ENCODE results near the gene NUDT14. TPM values are rescaled to one million over a fixed set of nuclear protein-coding genes. Genes with fewer than 3 reads are reported as not detected.

The NUDT14 gene
- total RNA-seq, 2 donors from 2014 or later = 13.3 to 18.2 TPM

DNA sequence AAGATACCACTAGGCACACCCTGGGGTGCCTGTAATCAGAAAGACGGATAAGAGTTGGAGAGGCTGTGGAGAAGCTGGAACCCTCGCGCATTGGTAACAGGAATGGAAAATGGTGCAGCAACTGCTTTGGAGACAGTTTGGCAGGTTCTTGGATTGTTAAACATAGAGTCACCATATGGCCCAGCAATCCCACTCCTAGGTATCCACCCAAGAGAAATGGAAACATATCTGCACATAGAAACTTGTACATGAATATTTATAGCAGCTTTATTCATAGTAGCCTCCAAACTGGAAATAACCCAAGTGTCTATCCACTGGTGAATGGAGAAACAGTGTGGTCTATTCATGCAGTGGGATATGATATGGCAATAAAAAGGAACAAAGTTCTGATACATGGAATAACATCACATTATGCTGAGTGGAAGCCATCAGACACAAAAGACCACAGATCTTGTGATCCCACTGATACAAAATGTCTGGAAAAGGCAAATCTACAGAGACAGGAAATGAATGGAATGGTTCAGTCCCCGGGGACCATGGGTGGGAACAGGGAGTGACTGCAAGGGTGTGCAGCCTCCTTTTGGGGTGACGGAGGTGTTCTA is 57.9 kb downstream of the NUDT14 start:
- DNase-seq = no peak
- no peak for ATAC-seq (replicated peaks in 1 of 2)
- Mint-ChIP-seq H3K27me3 (ENCODE audit: low read depth) (peaks cover 32% of the 10 kb centered on the region), H3K9me3 (peaks cover 9 to 10% of the 10 kb centered on the region in 2 donors), H3K27ac (no peak overlapping the region), H3K4me1 (ENCODE audit: low read depth) (peaks cover 7% of the 10 kb centered on the region), H3K36me3 (ENCODE audit: insufficient read depth in 2 of 2) (peaks cover 5 to 7% of the 10 kb centered on the region in 2 donors), H3K4me3 (no peak overlapping the region)

Other genes starting within 250 kb of the NUDT14 start
- under 1 TPM in 1 of 2 donors, not detected in 1; 0.05 TPM for gene AHNAK2, start 202.9 kb downstream of the NUDT14 start, total RNA-seq
- gene CLBA1, start 195.5 kb downstream of the NUDT14 start, total RNA-seq = under 1 TPM; 0.79 to 0.93 TPM
- 10 to 100 TPM; 56.8 to 57.5 TPM for gene CDCA4, start 160.2 kb downstream of the NUDT14 start, total RNA-seq
- 10 to 100 TPM; 38.2 to 49.6 TPM for gene GPR132, start 115.9 kb downstream of the NUDT14 start, total RNA-seq
- 1 to 10 TPM; 3.1 to 5.4 TPM for gene JAG2, start 12.5 kb downstream of the NUDT14 start, total RNA-seq
- 10 to 100 TPM; 25.8 to 28.8 TPM for gene BTBD6, start 67.2 kb upstream of the NUDT14 start, total RNA-seq
- gene BRF1, start 119.7 kb upstream of the NUDT14 start, total RNA-seq = 10 to 100 TPM; 31.3 to 34.5 TPM
- 10 to 100 TPM; 36.5 to 44.9 TPM for gene PACS2, start 133.4 kb upstream of the NUDT14 start, total RNA-seq
- 1 to 10 TPM; 1.8 to 3.3 TPM for gene TEX22, start 217.2 kb upstream of the NUDT14 start, total RNA-seq
- 100 to 1,000 TPM; 125 to 140 TPM for gene MTA1, start 238.5 kb upstream of the NUDT14 start, total RNA-seq